Measurements from ENCODE around the gene ST14.
"Not testable (repeated sequence)": the region's sequence is repeated elsewhere in the genome, so short reads cannot be mapped to it uniquely, and the experiment has no call there.

ST14 gene

GRCh38 chr11:130209954-130210854, 50.6 kb downstream of the ST14 start:
- DNase-seq (ENCODE audit: low read depth), result no peak

- DNase-seq (ENCODE audit: low read depth), result no peak
Measured at GRCh38 chr11:130211144-130211543, 51.6 kb downstream of the ST14 start.

- DNase-seq (ENCODE audit: low read depth), result no peak
Measured at GRCh38 chr11:130211781-130212401, 52.3 kb downstream of the ST14 start.

- no peak for DNase-seq (ENCODE audit: low read depth)
Measured at GRCh38 chr11:130212431-130212961, 52.9 kb downstream of the ST14 start.

- DNase-seq (ENCODE audit: low read depth), result peak; percentile 65
Measured at GRCh38 chr11:130213143-130213978, 53.8 kb downstream of the ST14 start.

GRCh38 chr11:130213979-130214281, 54.3 kb downstream of the ST14 start:
- no peak for DNase-seq (ENCODE audit: low read depth)

GRCh38 chr11:130214861-130215530, 55.4 kb downstream of the ST14 start:
- DNase-seq (ENCODE audit: low read depth), result no peak

GRCh38 chr11:130215531-130216220, 56.1 kb downstream of the ST14 start:
- DNase-seq (ENCODE audit: low read depth), result no peak

- no peak for DNase-seq (ENCODE audit: low read depth)
Measured at GRCh38 chr11:130216221-130216550, 56.6 kb downstream of the ST14 start.

GRCh38 chr11:130216591-130217132, 57.1 kb downstream of the ST14 start:
- no peak for DNase-seq (ENCODE audit: low read depth)

GRCh38 chr11:130217133-130218031, 57.8 kb downstream of the ST14 start:
- no peak for DNase-seq (ENCODE audit: low read depth)

- no peak for DNase-seq (ENCODE audit: low read depth)
Measured at GRCh38 chr11:130218501-130219070, 59.0 kb downstream of the ST14 start.

GRCh38 chr11:130219148-130219547, 59.6 kb downstream of the ST14 start:
- DNase-seq (ENCODE audit: low read depth), result no peak

- DNase-seq (ENCODE audit: low read depth), result no peak
Measured at GRCh38 chr11:130220311-130221035, 60.9 kb downstream of the ST14 start.

- no peak for DNase-seq (ENCODE audit: low read depth)
Measured at GRCh38 chr11:130223291-130223971, 63.8 kb downstream of the ST14 start.

GRCh38 chr11:130227373-130227772, 67.8 kb downstream of the ST14 start:
- no peak for DNase-seq (ENCODE audit: low read depth)

GRCh38 chr11:130233486-130233885, 73.9 kb downstream of the ST14 start:
- not testable (repeated sequence) for DNase-seq (ENCODE audit: low read depth)

- not testable (repeated sequence) for DNase-seq (ENCODE audit: low read depth)
Measured at GRCh38 chr11:130233888-130234287, 74.3 kb downstream of the ST14 start.

All from activated gamma-delta T cell treated with anti-CD3 and anti-CD28 coated beads, Interleukin-2, amount 50 U/mL, for 16 hours (primary cell).